H1 (cell line): ENCODE measurements around the gene EXOC6. TPM values are rescaled to one million over a fixed set of nuclear protein-coding genes. Genes with fewer than 3 reads are reported as not detected.

Source experiments
- CBX5 ChIP-seq: fragments of 300-800, 300-1000 bp; sonication (generic); IDR thresholded peaks from 2 replicates; pipeline ENCODE4 v1.7.1; 2016; ENCODE audit warnings: antibody characterized with exemption, low read length, low read depth
- CHD1 ChIP-seq: IDR thresholded peaks from 2 replicates; pipeline ENCODE4 v1.6.1; 2012; ENCODE audit warnings: low read depth, low read length, improper control_type of control experiment
- CTBP2 ChIP-seq: IDR thresholded peaks from 2 replicates; pipeline ENCODE4 v1.7.0; 2011; ENCODE audit warnings: borderline replicate concordance, mild to moderate bottlenecking, moderate library complexity, mixed read lengths, low read length; ENCODE audit not compliant: insufficient read depth, insufficient read length
- FOSL1 ChIP-seq: IDR thresholded peaks from 2 replicates; pipeline ENCODE4 v1.6.1; 2011; ENCODE audit warnings: mild to moderate bottlenecking, low read depth, low read length, moderate library complexity; ENCODE audit not compliant: insufficient read depth
- GABPA ChIP-seq: IDR thresholded peaks from 2 replicates; pipeline ENCODE4 v1.6.1; 2011; ENCODE audit warnings: mild to moderate bottlenecking, low read length, moderate library complexity, borderline replicate concordance; ENCODE audit not compliant: insufficient read depth
- MAFK ChIP-seq: IDR thresholded peaks from 2 replicates; pipeline ENCODE4 v1.6.1; 2012; ENCODE audit warnings: low read depth, mild to moderate bottlenecking, improper control_type of control experiment, low read length
- POLR2AphosphoS5 ChIP-seq: IDR thresholded peaks from 2 replicates; pipeline ENCODE4 v1.6.1; 2011; ENCODE audit warnings: low read depth, low read length
- POU5F1 ChIP-seq: IDR thresholded peaks from 2 replicates; pipeline ENCODE4 v1.6.1; 2011; ENCODE audit warnings: low read depth, mild to moderate bottlenecking, low read length, moderate library complexity
- SIX5 ChIP-seq: IDR thresholded peaks from 2 replicates; pipeline ENCODE4 v1.6.1; 2011; ENCODE audit warnings: mild to moderate bottlenecking, low read depth, low read length
- TBP ChIP-seq: IDR thresholded peaks from 2 replicates; pipeline ENCODE4 v1.6.1; 2011; ENCODE audit warnings: low read depth, low read length, improper control_type of control experiment
- polyA plus RNA-seq, 7 experiments: library from polyadenylated mRNA; depleted of rRNA in 3 of 7; stranded (reverse) in 5 of 7; unstranded in 2 of 7; fragments of >200 nt in 5 of 7; fragments of 200-250 nt in 2 of 7; gene quantifications; 1 replicate in 5 of 7; 2 replicates in 1 of 7; 4 replicates in 1 of 7; pipeline versions ENCODE4 v1.2.1 to v1.2.3, GENCODE V29; 2011 to 2013; ENCODE audit warnings: missing spikeins in 2 of 7, mixed read lengths in 2 of 7
- total RNA-seq: library from RNA; stranded (reverse); fragmentation: NEBNext Ultra II Directional; extraction: Animal tissue kit (Norgen Biotek cat#: 25700); gene quantifications from 2 replicates; pipeline ENCODE4 v1.2.1, GENCODE V29; 2021
- TF ChIP-seq, protein P1 (sequence below): fragments of 300-600 bp; sonication (generic); IDR thresholded peaks from 2 replicates; pipeline ENCODE4 v1.7.1; 2012; ENCODE audit warnings: low read length, moderate library complexity, mild to moderate bottlenecking, inconsistent platforms; ENCODE audit not compliant: insufficient replicate concordance

Gene EXOC6
- total and polyA plus RNA-seq, 2 of the 8 experiments (the other 6 are each of a cell fraction or from before 2014, with no cell fraction given): 1.7 to 4.5 TPM

DNA sequence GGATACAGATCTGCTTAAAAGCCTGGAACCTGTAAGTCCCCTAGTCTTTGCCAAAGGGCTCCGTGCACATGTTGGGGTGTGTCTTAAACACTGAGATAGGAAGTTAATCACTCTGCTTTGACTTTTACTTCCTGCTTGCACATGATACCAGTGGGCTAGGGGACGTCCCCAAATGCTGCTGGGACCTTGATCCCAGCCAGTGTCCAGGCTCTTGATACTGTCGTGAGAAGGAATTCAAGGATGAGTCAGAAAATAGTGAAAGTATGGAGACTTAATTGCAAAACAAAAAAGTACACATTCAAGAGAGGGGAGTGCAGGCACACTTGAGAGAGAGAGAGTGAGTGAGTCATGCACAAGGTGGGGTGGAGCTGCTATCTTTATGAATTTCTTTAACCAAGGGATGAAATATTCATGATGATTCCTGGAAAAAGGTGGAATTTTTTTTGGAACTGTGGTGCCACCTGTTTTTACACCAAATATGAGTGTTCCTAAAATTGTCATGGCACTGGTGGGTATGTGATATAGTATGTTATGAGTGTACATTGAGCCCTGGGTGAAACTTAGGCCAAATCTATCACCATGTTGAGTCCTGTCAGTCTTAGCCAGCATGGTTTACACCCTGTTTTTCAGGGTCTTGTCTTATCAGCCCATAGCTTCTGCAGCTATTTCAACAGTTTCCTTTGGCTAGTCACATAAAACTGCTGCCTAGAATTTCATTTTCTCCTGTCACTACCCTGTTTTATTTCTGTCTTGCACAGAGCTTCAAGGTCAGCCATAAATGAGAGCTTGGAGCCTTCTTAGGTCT, 123.9 kb downstream of the EXOC6 start (continued):
- TF ChIP-seq, protein P1, sequence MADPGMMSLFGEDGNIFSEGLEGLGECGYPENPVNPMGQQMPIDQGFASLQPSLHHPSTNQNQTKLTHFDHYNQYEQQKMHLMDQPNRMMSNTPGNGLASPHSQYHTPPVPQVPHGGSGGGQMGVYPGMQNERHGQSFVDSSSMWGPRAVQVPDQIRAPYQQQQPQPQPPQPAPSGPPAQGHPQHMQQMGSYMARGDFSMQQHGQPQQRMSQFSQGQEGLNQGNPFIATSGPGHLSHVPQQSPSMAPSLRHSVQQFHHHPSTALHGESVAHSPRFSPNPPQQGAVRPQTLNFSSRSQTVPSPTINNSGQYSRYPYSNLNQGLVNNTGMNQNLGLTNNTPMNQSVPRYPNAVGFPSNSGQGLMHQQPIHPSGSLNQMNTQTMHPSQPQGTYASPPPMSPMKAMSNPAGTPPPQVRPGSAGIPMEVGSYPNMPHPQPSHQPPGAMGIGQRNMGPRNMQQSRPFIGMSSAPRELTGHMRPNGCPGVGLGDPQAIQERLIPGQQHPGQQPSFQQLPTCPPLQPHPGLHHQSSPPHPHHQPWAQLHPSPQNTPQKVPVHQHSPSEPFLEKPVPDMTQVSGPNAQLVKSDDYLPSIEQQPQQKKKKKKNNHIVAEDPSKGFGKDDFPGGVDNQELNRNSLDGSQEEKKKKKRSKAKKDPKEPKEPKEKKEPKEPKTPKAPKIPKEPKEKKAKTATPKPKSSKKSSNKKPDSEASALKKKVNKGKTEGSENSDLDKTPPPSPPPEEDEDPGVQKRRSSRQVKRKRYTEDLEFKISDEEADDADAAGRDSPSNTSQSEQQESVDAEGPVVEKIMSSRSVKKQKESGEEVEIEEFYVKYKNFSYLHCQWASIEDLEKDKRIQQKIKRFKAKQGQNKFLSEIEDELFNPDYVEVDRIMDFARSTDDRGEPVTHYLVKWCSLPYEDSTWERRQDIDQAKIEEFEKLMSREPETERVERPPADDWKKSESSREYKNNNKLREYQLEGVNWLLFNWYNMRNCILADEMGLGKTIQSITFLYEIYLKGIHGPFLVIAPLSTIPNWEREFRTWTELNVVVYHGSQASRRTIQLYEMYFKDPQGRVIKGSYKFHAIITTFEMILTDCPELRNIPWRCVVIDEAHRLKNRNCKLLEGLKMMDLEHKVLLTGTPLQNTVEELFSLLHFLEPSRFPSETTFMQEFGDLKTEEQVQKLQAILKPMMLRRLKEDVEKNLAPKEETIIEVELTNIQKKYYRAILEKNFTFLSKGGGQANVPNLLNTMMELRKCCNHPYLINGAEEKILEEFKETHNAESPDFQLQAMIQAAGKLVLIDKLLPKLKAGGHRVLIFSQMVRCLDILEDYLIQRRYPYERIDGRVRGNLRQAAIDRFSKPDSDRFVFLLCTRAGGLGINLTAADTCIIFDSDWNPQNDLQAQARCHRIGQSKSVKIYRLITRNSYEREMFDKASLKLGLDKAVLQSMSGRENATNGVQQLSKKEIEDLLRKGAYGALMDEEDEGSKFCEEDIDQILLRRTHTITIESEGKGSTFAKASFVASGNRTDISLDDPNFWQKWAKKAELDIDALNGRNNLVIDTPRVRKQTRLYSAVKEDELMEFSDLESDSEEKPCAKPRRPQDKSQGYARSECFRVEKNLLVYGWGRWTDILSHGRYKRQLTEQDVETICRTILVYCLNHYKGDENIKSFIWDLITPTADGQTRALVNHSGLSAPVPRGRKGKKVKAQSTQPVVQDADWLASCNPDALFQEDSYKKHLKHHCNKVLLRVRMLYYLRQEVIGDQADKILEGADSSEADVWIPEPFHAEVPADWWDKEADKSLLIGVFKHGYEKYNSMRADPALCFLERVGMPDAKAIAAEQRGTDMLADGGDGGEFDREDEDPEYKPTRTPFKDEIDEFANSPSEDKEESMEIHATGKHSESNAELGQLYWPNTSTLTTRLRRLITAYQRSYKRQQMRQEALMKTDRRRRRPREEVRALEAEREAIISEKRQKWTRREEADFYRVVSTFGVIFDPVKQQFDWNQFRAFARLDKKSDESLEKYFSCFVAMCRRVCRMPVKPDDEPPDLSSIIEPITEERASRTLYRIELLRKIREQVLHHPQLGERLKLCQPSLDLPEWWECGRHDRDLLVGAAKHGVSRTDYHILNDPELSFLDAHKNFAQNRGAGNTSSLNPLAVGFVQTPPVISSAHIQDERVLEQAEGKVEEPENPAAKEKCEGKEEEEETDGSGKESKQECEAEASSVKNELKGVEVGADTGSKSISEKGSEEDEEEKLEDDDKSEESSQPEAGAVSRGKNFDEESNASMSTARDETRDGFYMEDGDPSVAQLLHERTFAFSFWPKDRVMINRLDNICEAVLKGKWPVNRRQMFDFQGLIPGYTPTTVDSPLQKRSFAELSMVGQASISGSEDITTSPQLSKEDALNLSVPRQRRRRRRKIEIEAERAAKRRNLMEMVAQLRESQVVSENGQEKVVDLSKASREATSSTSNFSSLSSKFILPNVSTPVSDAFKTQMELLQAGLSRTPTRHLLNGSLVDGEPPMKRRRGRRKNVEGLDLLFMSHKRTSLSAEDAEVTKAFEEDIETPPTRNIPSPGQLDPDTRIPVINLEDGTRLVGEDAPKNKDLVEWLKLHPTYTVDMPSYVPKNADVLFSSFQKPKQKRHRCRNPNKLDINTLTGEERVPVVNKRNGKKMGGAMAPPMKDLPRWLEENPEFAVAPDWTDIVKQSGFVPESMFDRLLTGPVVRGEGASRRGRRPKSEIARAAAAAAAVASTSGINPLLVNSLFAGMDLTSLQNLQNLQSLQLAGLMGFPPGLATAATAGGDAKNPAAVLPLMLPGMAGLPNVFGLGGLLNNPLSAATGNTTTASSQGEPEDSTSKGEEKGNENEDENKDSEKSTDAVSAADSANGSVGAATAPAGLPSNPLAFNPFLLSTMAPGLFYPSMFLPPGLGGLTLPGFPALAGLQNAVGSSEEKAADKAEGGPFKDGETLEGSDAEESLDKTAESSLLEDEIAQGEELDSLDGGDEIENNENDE: no peak
- TF ChIP-seq CTBP2: no peak
- no peak for TF ChIP-seq POU5F1
- no peak for TF ChIP-seq CHD1
- no peak for TF ChIP-seq MAFK
- no peak for TF ChIP-seq POLR2AphosphoS5
- no peak for TF ChIP-seq CBX5
- TF ChIP-seq TBP: no peak
- TF ChIP-seq SIX5: no peak
- no peak for TF ChIP-seq FOSL1
- TF ChIP-seq GABPA: no peak
